ENCODE data around the gene AQP6. TPM values are rescaled to one million over a fixed set of nuclear protein-coding genes. Genes with fewer than 3 reads are reported as not detected.

Gene AQP6
- total and polyA plus RNA-seq, 10 of the 15 experiments (the other 5 are each of a cell fraction or from before 2014, with no cell fraction given) = not detected

DNA sequence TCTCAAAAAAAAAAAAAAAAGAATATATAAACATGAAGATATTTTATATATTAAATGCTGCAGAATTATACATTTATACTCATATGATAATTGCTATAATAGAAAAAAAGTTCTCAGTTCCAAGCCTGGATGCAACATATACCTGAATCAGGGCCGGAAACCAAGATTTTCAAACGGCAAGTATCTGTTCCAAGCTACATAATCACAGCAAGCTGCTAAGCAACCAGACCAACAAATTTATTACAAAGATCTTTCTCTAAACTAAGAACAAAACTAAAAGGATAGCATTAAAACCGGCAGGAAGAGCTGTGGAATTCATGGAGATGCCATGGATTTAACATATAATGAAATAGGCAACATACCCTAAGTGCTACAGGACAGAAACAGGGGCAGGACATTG is 45.4 kb downstream of the AQP6 start:
- Histone ChIP-seq H4K20me1 (ENCODE audit: control insufficient read depth, insufficient read depth) (no peaks in the 10 kb centered on the region), H3K4me1 (ENCODE audit: control insufficient read depth, insufficient read depth, low read length) (0 out of 2 replicates have a peak, but pooled peaks cover 3% of the 10 kb centered on the region), H3K4me3 (no peak overlapping the region), H3K79me2 (ENCODE audit: control insufficient read depth, insufficient read depth, low read length) (peaks cover 65% of the 10 kb centered on the region), H3K27ac (ENCODE audit: control insufficient read depth, insufficient read depth) (no peak overlapping the region), H3K9me3 (replicated peaks; ENCODE audit: control insufficient read depth, insufficient read depth, low read length) (no peaks in the 10 kb centered on the region), H2AFZ (ENCODE audit: control insufficient read depth, low read depth, low read length) (no peak overlapping the region), H3K27me3 (replicated peaks in 1 of 2; ENCODE audit: control insufficient read depth in 2 of 2, insufficient read depth in 2 of 2, low read length in 1 of 2) (no peaks in the 10 kb centered on the region), H3K36me3 (ENCODE audit: control insufficient read depth in 2 of 2, insufficient read depth in 2 of 2, low read length in 1 of 2) (peaks cover 5 to 7% of the 10 kb centered on the region in 2 experiments; a peak in 2 of 4 replicates), H3K9ac (ENCODE audit: control insufficient read depth, insufficient read depth, low read length) (no peak overlapping the region), H3K4me2 (ENCODE audit: control insufficient read depth, insufficient read depth) (no peak overlapping the region)
- BruUV-seq (replicated peaks) = no TSS peak
- SMC1A ChIA-PET (ENCODE audit: uncharacterized antibody, unreplicated experiment) = no interaction called here
- TF ChIP-seq MXI1 (IDR thresholded peaks at IDR 0.05; ENCODE audit: low read depth, low read length) = no peak
- TF ChIP-seq, protein P1, sequence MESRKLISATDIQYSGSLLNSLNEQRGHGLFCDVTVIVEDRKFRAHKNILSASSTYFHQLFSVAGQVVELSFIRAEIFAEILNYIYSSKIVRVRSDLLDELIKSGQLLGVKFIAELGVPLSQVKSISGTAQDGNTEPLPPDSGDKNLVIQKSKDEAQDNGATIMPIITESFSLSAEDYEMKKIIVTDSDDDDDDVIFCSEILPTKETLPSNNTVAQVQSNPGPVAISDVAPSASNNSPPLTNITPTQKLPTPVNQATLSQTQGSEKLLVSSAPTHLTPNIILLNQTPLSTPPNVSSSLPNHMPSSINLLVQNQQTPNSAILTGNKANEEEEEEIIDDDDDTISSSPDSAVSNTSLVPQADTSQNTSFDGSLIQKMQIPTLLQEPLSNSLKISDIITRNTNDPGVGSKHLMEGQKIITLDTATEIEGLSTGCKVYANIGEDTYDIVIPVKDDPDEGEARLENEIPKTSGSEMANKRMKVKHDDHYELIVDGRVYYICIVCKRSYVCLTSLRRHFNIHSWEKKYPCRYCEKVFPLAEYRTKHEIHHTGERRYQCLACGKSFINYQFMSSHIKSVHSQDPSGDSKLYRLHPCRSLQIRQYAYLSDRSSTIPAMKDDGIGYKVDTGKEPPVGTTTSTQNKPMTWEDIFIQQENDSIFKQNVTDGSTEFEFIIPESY (IDR thresholded peaks at IDR 0.05) = no peak
- TF ChIP-seq, protein P2, sequence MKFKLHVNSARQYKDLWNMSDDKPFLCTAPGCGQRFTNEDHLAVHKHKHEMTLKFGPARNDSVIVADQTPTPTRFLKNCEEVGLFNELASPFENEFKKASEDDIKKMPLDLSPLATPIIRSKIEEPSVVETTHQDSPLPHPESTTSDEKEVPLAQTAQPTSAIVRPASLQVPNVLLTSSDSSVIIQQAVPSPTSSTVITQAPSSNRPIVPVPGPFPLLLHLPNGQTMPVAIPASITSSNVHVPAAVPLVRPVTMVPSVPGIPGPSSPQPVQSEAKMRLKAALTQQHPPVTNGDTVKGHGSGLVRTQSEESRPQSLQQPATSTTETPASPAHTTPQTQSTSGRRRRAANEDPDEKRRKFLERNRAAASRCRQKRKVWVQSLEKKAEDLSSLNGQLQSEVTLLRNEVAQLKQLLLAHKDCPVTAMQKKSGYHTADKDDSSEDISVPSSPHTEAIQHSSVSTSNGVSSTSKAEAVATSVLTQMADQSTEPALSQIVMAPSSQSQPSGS (IDR thresholded peaks at IDR 0.05; ENCODE audit: low read length) = no peak
- TF ChIP-seq, protein P3, sequence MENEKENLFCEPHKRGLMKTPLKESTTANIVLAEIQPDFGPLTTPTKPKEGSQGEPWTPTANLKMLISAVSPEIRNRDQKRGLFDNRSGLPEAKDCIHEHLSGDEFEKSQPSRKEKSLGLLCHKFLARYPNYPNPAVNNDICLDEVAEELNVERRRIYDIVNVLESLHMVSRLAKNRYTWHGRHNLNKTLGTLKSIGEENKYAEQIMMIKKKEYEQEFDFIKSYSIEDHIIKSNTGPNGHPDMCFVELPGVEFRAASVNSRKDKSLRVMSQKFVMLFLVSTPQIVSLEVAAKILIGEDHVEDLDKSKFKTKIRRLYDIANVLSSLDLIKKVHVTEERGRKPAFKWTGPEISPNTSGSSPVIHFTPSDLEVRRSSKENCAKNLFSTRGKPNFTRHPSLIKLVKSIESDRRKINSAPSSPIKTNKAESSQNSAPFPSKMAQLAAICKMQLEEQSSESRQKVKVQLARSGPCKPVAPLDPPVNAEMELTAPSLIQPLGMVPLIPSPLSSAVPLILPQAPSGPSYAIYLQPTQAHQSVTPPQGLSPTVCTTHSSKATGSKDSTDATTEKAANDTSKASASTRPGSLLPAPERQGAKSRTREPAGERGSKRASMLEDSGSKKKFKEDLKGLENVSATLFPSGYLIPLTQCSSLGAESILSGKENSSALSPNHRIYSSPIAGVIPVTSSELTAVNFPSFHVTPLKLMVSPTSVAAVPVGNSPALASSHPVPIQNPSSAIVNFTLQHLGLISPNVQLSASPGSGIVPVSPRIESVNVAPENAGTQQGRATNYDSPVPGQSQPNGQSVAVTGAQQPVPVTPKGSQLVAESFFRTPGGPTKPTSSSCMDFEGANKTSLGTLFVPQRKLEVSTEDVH (IDR thresholded peaks at IDR 0.05; ENCODE audit: low read depth, partially characterized antibody) = no peak
- TF ChIP-seq NR2C2 (IDR thresholded peaks at IDR 0.05; ENCODE audit: borderline replicate concordance, control insufficient read depth, insufficient read length, low read depth) = no peak
- no peak for TF ChIP-seq NR2C1 (IDR thresholded peaks at IDR 0.05)
- TF ChIP-seq MYC (IDR thresholded peaks at IDR 0.05; ENCODE audit: insufficient read depth, insufficient read length, insufficient replicate concordance, low read length, severe bottlenecking) = no peak
- TF ChIP-seq SIN3A (IDR thresholded peaks at IDR 0.05; ENCODE audit: low read depth, low read length) = no peak
- no peak for TF ChIP-seq SREBF1 (IDR thresholded peaks at IDR 0.05; ENCODE audit: low read length)
- no peak for TF ChIP-seq HCFC1 (IDR thresholded peaks at IDR 0.05; ENCODE audit: low read length)
- TF ChIP-seq POU2F2 (IDR thresholded peaks at IDR 0.05; ENCODE audit: borderline replicate concordance, low read depth, low read length) = no peak
- TF ChIP-seq, protein P4, sequence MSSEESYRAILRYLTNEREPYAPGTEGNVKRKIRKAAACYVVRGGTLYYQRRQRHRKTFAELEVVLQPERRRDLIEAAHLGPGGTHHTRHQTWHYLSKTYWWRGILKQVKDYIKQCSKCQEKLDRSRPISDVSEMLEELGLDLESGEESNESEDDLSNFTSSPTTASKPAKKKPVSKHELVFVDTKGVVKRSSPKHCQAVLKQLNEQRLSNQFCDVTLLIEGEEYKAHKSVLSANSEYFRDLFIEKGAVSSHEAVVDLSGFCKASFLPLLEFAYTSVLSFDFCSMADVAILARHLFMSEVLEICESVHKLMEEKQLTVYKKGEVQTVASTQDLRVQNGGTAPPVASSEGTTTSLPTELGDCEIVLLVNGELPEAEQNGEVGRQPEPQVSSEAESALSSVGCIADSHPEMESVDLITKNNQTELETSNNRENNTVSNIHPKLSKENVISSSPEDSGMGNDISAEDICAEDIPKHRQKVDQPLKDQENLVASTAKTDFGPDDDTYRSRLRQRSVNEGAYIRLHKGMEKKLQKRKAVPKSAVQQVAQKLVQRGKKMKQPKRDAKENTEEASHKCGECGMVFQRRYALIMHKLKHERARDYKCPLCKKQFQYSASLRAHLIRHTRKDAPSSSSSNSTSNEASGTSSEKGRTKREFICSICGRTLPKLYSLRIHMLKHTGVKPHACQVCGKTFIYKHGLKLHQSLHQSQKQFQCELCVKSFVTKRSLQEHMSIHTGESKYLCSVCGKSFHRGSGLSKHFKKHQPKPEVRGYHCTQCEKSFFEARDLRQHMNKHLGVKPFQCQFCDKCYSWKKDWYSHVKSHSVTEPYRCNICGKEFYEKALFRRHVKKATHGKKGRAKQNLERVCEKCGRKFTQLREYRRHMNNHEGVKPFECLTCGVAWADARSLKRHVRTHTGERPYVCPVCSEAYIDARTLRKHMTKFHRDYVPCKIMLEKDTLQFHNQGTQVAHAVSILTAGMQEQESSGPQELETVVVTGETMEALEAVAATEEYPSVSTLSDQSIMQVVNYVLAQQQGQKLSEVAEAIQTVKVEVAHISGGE (CRISPR knock-in tag; IDR thresholded peaks at IDR 0.05) = no peak
- TF ChIP-seq HDAC6 (IDR thresholded peaks at IDR 0.05; ENCODE audit: unreplicated experiment) = no peak
- no peak for TF ChIP-seq ZZZ3 (IDR thresholded peaks at IDR 0.05; ENCODE audit: control insufficient read depth, insufficient read length, low read depth)
- TF ChIP-seq ZNF24 (IDR thresholded peaks at IDR 0.05) = no peak
- in situ Hi-C loops (cut with MboI) (no loop called here), intact Hi-C loops (cut with micrococcal nuclease; ENCODE audit: unreplicated experiment) (no loop called here)
- WGBS (ENCODE audit: insufficient coverage, insufficient replicate concordance, low lambda C conversion rate, missing lambda C conversion rate) = 88% methylated on average over 3 of the region's 3 CpGs
- RAD21 ChIA-PET (ENCODE audit: unreplicated experiment) = interaction anchor here (0.9 kb wide), 1 partner anchor 277 kb away, joined by 4 read pairs; the partner anchor contains the start of gene TMBIM6
- FAIRE-seq (no peak), ATAC-seq (no peak), DNase-seq (ENCODE audit: low read depth, low spot score) (no peak)
- POLR2A ChIA-PET = interaction anchor here (0.7 to 1.0 kb wide), 4 partner anchors 11 to 330 kb away, joined by 3 to 6 read pairs (median 3); no protein-coding TSS in a partner anchor
- CTCF ChIA-PET = interaction anchor here (0.7 to 15.2 kb wide), 10 partner anchors 9 to 296 kb away, joined by 3 to 114 read pairs (median 5); partner anchors contain the start of gene COX14
